Sigmoid colon (tissue), 4 donors: Measurements from ENCODE around the gene FUT3.

Experiments
- CTCF ChIP-seq, 4 experiments: fragments of 450-650 bp in 3 of 4; fragments of 200-600 bp in 1 of 4; IDR thresholded peaks; one replicate each; pipeline ENCODE4 v1.5.1; 2016 to 2019; ENCODE audit warnings: antibody characterized with exemption in 4 of 4, mild to moderate bottlenecking in 3 of 4, moderate library complexity in 2 of 4
- EP300 ChIP-seq, 4 donors: sonication (generic); formaldehyde crosslinking; IDR thresholded peaks; one replicate each; pipeline ENCODE4 v1.6.1; 2017; ENCODE audit warnings: antibody characterized with exemption in 4 of 4
- POLR2A ChIP-seq, 2 donors: fragments of 450-650 bp; IDR thresholded peaks; one replicate each; pipeline ENCODE4 v1.6.1; 2016; ENCODE audit warnings: antibody characterized with exemption in 2 of 2, mild to moderate bottlenecking in 2 of 2, moderate library complexity in 2 of 2
- POLR2AphosphoS5 ChIP-seq, 4 donors: sonication (generic); formaldehyde crosslinking; IDR thresholded peaks; one replicate each; pipeline ENCODE4 v1.6.1; 2017; ENCODE audit warnings: antibody characterized with exemption in 4 of 4

DNA sequence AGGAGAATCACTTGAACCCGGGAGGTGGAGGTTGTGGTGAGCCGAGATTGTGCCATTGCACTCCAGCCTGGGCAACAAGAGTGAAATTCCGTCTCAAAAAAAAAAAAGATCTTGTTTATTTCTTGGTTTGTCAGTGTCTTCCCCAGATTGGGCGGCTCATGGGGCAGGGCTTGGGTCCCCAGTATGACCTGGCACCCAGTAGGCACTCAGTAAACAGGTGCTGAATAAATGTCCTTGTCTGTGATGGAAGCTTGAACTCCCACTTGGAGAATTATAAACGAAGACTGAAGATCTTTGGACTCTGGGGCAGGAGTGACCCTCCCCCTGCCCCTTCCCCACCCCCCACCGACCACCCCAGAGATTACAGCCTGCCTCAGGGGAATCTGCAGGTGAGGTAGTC, 28.9 kb upstream of the FUT3 start:
- TF ChIP-seq CTCF (IDR thresholded peaks at IDR 0.05) = no peak
- TF ChIP-seq EP300 (IDR thresholded peaks at IDR 0.05) = no peak
- TF ChIP-seq POLR2AphosphoS5 (IDR thresholded peaks at IDR 0.05) = no peak
- TF ChIP-seq POLR2A (IDR thresholded peaks at IDR 0.05) = no peak
